IPS-NIHi7 (cell line): ENCODE measurements around the gene CASS4.

Source experiments
- DNase-seq: peaks from one replicate; pipeline ENCODE4 v3.0.0; 2012; ENCODE audit warnings: mixed read lengths; ENCODE audit errors: extremely low spot score

Gene CASS4

GRCh38 chr20:56506103-56506502, 94.0 kb downstream of the CASS4 start:
- DNase-seq, result no peak
